NT2/D1 (cell line): ENCODE results near the gene LSM2.

Experiments
- SUZ12 ChIP-seq: IDR thresholded peaks from 2 replicates; pipeline ENCODE4 v1.6.1; 2011; ENCODE audit not compliant: insufficient read length, insufficient read depth; ENCODE audit errors: extremely low read depth
- YY1 ChIP-seq: IDR thresholded peaks from 2 replicates; pipeline ENCODE4 v1.6.1; 2011; ENCODE audit not compliant: insufficient read length, insufficient read depth
- ZNF274 ChIP-seq: IDR thresholded peaks from 2 replicates; pipeline ENCODE4 v1.6.1; 2011; ENCODE audit warnings: mild to moderate bottlenecking, low read depth, low read length

GRCh38 chr6:31851485-31851832 is 44.7 kb upstream of the LSM2 start:
- TF ChIP-seq YY1 = no peak
- TF ChIP-seq ZNF274 = no peak
- no peak for TF ChIP-seq SUZ12
